ENCODE results near the gene MYBPH.

MYBPH gene

GRCh38 chr1:203175237-203175826, at the start of gene MYBPH:
Gene MYBPH, minus strand, starts transcription at chr1:203175826. Its CDS starts 71 bp downstream, at chr1:203175755.
- DNase-seq (ENCODE audit: low spot score): no peak

GRCh38 chr1:203225071-203225470, 49.4 kb upstream of the MYBPH start:
- DNase-seq (ENCODE audit: low spot score): no peak

GRCh38 chr1:203223012-203223775, 47.6 kb upstream of the MYBPH start:
- no peak for DNase-seq (ENCODE audit: low spot score)

GRCh38 chr1:203219934-203220333, 44.3 kb upstream of the MYBPH start:
- DNase-seq (ENCODE audit: low spot score): no peak

GRCh38 chr1:203219171-203219570, 43.5 kb upstream of the MYBPH start:
- DNase-seq (ENCODE audit: low spot score): no peak

- DNase-seq (ENCODE audit: low spot score): no peak
Measured at GRCh38 chr1:203217668-203218067, 42.0 kb upstream of the MYBPH start.

DNA sequence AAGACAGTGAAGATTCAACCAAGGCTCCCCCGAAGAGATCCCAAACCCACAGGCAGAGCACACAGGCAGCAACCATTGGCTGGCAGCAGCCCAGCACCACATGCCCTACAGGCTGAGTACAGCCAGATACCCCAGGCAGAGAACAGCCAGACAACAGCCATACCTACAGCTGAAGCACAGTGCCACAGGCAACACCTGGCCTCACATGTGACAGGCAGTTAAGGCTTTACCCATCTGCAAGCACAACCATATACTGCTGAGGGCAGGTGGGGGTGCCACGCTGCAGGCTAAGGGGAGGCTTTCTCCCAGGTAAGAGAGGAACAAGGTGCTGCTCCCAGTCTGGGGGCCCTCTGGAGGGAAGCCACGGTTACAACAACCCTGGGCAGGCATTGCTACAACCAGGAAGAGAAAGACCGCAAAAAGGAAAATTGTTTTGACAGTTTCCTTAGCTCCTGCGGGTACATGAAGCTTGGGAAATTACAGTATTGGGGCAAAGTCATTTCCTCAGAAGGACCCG, 41.6 kb upstream of the MYBPH start:
- no peak for DNase-seq (ENCODE audit: low spot score)

- peak; percentile 80 for DNase-seq (ENCODE audit: low spot score)
Measured at GRCh38 chr1:203216274-203217138, 40.9 kb upstream of the MYBPH start.

GRCh38 chr1:203215573-203215972, 39.9 kb upstream of the MYBPH start:
- no peak for DNase-seq (ENCODE audit: low spot score)

DNA sequence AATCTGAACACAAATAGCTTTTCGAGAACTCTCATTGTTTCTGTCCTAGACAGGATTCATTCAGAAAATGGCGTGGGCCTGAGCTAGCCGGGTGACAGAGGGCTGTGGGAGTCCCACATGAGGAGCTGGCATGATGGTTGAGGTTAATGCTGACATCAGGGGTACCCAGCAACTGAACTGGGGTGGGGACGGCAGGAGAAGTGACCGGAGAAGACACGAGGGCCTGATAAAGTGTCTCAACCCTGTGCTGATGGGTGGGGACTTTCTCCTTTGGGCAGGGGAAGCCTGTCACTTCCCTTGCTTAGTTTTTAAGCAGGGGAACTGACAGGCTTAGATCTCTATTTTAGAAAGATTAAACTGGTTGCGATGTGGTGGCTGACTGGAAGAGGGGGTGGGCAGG, 39.2 kb upstream of the MYBPH start:
- no peak for DNase-seq (ENCODE audit: low spot score)

DNA sequence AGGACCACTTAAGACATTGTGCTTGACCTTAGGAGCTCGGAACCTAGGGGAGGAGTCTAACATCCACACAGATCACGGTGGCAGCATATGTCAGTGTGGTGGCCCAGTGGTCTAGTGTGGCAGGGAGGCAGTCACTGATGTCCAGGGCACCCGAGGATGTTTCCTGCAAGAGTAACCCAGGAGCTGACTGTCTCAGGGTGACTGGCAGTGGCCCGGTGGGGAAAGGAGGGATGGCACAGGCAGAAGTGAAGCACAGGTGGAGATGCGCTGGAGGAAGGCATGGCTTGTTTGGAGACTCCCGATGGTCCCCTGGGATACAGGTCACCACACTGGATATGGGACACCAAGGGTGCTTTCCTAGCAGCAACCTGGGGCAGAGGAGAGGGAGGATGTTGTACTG, 37.5 kb upstream of the MYBPH start:
- no peak for DNase-seq (ENCODE audit: low spot score)

- no peak for DNase-seq (ENCODE audit: low spot score)
Measured at GRCh38 chr1:203211812-203212211, 36.2 kb upstream of the MYBPH start.

DNA sequence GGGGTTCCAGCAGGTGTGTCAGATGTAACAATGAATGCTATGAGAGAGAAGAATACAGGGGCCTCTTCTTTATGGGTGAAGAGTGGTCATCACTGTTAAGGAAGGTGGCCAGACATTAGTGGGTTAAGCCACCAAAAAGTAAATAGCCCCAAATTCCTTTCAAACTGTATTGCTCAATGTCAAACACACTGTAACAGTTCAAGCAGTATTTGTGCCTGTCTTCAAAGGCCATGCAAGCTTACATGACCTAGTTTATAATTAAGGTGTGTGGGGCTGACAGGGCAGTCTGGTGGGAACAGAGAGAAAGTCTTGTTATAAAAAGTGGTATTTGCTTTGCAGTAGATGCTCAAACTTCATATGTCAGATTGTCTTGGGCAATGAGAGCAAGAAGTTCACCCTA, 35.4 kb upstream of the MYBPH start:
- DNase-seq (ENCODE audit: low spot score): no peak

- DNase-seq (ENCODE audit: low spot score): no peak
Measured at GRCh38 chr1:203210350-203210749, 34.7 kb upstream of the MYBPH start.

DNA sequence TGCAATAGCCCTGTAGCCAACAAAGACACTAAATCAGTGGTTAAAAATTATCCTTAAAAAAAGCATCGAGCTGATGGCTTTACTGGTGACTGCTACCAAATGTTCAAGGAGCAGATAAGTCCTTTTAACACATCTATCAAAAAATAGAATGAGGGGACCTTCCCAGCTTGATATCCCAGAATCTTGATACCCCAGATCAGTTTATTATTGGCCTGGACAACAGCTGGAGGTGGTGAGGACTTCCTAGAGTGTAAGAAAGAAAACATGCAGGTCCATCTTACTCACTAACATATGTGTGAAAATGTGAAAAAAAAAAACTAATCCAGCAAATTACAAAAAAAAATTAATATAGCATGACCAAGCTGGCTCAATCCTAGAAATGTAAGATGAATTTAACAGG, 32.6 kb upstream of the MYBPH start:
- DNase-seq (ENCODE audit: low spot score): no peak

GRCh38 chr1:203207751-203208150, 32.1 kb upstream of the MYBPH start:
- no peak for DNase-seq (ENCODE audit: low spot score)

DNA sequence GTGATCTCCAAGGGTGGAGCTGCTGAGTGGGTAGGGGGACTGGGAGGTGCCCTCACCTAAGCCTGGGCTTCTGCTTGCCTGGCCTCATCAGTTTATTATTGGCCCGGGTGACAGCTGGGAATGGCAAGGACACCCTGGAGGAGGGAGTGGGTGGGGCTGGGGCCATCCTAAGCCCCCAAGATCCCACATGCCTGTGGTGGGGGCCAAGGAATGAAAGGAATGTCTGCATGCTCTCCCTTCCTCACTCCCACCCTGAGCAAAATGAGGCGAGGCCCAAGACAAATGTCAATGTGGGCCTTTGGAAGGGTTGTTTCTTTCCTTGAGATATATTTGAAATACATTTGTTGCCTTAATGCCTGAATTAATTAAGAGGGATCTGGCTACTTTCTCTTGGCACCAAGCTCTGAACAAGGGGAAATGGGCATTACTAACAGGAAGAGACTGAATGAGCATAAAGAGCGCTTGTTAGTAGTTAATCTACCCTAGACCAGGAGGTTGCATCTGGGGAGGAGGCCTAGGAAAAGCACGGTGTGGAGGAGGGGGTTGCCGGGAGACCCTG, 30.6 kb upstream of the MYBPH start:
- no peak for DNase-seq (ENCODE audit: low spot score)

- no peak for DNase-seq (ENCODE audit: low spot score)
Measured at GRCh38 chr1:203204756-203205155, 29.1 kb upstream of the MYBPH start.

- peak; percentile 91 for DNase-seq (ENCODE audit: low spot score)
Measured at GRCh38 chr1:203202431-203203245, 27.0 kb upstream of the MYBPH start.

DNA sequence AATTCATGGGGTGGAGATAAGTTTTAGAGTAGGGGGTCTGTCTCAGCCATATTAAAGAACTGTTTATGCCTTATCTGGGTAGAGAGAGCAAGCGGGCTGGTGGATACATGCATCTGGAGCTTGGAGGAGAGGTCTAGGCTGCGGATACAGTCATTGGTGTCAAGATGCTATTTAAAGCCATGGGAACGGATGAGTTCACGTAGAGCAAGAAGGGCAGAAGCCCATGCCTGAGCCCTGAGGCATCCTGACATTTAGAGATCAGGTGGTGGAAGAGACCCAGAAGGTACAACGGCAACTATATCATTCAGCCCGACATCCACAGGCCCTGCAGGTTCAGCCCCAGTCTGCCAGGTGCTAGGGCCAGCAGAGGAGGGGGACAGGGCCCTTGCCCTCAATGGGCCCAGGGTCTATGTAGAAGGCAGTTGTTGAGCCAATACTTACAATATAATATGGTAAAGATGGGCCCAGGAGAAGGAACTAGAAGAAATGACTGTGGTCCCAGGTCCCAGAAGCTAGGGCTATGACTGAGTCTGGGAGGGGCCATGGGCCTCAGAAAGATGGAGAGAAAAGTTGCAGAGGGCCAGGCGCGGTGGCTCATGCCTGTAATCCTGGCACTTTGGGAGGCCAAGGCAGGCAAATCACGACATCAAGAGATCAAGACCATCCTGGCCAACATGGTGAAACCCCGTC, 26.0 kb upstream of the MYBPH start:
- no peak for DNase-seq (ENCODE audit: low spot score)

- DNase-seq (ENCODE audit: low spot score): no peak
Measured at GRCh38 chr1:203200916-203201315, 25.3 kb upstream of the MYBPH start.

All from GM03348 (cell line).